HG03280 (cell line): ENCODE results near the gene TTC39C.
"Not testable (repeated sequence)": the region's sequence is repeated elsewhere in the genome, so short reads cannot be mapped to it uniquely, and the experiment has no call there.

Experiments used
- ATAC-seq: cut with Tn5 transposase; IDR thresholded peaks from one replicate; pipeline ENCODE4 v1.9.1; 2021; ENCODE audit warnings: mild to moderate bottlenecking, moderate library complexity; ENCODE audit not compliant: unreplicated experiment

The TTC39C gene

GRCh38 chr18:24015639-24016631, 1.4 kb downstream of the TTC39C start:
- ATAC-seq, result no peak

DNA sequence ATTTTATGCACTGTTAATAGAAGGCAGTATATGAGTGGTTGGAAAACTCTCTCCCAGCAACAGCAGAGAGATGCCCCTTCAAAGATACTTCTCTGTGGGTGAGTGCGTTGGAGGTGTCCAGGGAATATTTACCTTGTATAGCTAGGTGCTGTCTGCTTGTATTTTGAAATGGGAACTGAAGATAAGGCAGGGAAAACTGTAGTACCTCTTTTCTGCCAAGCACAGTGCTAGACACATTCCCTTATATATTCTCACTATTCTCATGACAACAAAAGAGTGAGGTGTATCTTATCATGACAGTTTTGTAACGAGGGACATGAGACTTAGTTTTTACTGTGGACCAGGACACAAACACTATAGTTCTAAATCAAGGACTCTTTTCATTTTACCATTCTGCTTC, 2.1 kb downstream of the TTC39C start:
- no peak for ATAC-seq

- ATAC-seq, result no peak
These were observed 3.8 kb downstream of the TTC39C start for GRCh38 chr18:24018299-24018886.

GRCh38 chr18:24019641-24020331, 5.2 kb downstream of the TTC39C start:
- ATAC-seq, result peak; percentile 84

- ATAC-seq, result no peak
These were observed 7.0 kb downstream of the TTC39C start for GRCh38 chr18:24021505-24021904.

DNA sequence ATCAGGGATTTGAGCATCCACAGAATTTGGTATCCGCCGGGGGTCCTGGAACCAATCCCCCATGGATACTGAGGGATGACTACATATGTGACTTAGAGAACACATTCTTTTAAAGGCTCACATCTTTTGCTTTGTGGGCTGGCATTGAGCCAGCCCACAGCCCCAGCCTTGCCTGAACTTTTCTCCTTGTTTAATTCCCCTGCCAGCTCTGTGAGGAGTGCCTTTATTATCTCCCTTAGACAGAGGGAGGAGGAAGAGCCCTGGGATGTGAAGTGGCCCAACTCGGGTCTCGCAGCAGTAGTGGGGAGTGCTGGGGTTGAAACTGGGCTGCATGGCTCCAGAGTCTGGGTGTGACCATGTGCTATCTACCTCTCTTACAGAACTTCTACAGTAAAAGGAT, 7.6 kb downstream of the TTC39C start:
- ATAC-seq, result no peak

DNA sequence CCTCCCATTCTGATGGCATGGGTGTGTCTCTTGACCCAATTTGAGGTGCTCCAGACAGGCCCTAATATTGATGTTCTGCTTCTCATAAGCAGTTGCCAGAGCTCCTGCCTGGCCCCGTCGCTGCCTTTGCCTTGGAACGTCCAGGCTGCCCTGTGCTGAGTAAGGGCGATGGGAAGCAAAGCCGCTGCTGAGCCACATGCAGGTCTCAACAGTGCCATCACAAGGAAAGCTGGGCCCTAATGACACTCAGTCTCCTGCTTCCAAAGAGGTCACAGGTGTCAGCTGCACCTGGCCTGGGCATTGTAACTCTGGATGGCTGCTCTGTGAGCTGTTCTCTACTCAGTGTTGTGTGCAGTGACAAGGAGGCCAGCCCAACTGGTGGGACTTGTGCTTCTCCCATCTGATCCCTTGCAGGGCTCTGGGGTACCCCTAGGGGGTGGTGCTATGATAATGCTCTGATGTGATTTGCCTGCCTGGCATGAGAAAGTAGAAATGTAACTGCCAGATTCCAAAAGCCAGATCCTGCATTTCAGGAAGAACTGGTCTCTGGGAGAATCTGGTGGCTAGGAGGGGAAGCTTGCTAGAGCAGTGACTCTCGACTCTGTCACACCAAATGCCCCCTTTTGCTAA, 8.7 kb downstream of the TTC39C start:
- ATAC-seq, result no peak

DNA sequence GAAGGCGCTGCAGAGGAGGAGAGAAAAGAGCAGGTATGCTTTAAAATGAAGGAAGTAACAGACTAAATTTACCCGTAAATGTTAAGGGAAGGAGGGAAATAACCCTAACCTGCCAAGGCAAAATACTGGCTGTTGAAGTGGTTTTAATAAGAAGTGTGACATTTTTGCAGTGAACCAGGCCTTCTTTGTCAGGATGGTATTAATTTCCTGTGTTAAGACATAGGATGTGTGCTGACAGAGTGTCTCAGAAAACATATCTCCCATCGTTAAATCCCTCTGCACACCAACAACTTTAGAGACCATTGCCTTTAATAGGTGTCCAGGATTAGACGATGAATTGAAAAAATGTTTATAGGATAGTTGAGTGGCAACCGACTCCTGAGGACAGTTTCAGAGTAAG, 9.9 kb downstream of the TTC39C start:
- ATAC-seq, result no peak

DNA sequence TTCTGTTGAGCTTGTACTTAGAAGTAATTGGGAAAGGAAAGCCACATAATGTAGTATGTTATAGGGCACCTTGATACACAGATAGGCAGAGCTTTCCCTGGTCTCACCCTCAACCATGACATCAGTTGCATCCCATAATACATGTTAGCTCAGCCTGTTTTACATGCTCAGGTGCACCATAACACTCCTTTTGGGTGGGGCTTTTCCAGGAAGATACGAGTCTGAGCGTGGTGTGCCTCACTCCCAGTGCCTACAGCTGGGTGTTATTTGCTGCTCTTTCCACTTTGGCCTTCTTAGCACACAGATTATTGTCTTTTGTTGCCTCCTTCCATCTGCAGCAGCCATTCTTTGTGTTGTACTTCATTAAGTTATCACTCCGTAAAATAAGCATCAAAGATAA, 11.9 kb downstream of the TTC39C start:
- no peak for ATAC-seq

GRCh38 chr18:24027156-24027827, 12.7 kb downstream of the TTC39C start:
- ATAC-seq, result no peak

DNA sequence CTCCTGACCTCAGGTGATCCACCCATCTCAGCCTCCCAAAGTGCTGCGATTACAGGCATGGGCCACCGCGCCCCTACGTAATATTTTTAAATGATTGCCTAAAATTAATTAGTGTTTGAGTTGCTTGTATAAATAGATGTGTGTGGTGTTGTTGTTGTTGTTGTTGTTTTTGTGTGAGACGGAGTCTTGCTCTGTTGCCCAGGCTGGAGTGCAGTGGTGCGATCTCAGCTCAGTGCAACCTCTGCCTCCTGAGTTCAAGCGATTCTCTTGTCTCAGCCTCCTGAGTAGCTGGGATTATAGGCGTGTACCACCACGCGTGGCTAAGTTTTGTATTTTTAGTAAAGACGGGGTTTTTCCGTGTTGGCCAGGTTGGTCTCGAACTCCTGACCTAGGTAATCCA, 14.4 kb downstream of the TTC39C start:
- not testable (repeated sequence) for ATAC-seq

DNA sequence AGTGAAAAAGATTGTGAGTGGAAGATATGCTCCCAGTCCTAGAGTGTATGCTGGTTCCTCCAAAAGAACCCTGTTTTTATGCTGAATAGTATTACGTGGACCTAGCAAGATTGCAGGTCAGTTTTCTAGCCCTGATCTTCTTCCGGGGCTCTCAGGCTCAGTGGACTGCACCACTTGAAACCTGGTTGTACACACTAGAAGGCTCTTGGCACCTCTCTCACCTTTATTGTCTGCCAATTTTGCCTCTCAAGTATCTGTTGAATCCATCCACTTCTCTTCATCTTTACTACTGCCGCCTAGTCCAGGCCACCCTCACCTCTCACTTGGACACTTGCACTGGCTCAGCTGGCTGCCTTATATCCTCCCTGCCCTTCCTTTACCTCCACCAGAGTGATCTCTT, 16.8 kb downstream of the TTC39C start:
- no peak for ATAC-seq

- no peak for ATAC-seq
These were observed 17.4 kb downstream of the TTC39C start for GRCh38 chr18:24031916-24032315.

GRCh38 chr18:24033641-24034412, 19.3 kb downstream of the TTC39C start:
- ATAC-seq, result no peak

GRCh38 chr18:24035316-24035715, 20.8 kb downstream of the TTC39C start:
- ATAC-seq, result no peak

DNA sequence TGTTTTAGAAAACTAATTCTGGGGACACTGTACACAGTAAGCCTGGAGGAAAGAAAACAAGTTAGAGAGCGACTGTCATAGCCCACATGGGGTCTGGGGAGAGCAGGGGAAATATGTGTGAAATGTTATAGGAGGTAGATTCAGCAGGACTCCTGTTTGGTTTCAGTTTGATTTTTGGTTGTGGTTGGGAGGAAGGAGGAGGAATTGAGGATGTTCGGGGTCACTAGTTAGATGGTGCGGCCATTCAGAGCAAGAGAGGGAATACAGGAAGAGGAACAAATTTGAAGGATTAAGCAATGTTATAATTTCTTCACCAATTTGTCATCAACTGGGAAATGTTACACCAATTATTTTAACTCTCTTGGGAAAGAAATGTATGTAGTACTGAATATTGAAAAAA, 25.1 kb downstream of the TTC39C start:
- no peak for ATAC-seq

DNA sequence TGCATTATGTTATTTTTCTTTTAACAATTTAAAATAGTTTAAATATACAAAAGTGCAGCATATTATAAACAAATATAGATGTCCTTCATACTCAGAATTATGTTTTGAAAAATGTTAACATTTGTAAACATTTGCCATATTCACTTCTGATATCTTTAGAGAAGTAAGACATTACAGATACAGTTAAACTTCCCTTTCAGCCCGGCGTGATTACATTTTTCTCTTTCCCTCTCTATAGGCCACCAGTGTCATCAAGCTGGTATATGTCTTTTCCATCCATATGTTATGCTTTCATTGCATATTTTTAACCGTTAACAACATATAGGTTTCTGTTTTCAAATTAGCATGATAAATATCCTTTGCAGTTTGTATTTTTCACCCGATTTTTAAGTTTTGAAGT, 27.1 kb downstream of the TTC39C start:
- ATAC-seq, result no peak

- no peak for ATAC-seq
These were observed 28.8 kb downstream of the TTC39C start for GRCh38 chr18:24043403-24043802.

DNA sequence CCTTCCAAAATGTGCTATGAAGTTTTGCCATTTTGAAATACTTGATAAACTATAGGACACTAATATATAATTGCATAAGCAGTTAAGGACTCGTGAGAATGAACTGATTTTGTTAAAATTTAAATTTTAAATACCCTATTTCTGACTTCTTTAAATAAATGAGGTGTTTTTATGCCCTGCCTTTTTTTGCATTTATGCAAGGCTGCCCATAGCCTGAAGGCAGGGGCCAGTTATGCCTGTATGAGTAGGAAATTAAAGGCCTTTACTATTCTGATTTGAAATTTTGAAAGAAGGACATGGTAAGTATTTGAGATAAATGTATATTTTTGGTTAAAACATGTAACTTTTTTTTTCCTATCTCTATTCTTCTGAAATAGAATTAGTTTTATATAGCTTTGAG, 33.7 kb downstream of the TTC39C start:
- ATAC-seq, result no peak

DNA sequence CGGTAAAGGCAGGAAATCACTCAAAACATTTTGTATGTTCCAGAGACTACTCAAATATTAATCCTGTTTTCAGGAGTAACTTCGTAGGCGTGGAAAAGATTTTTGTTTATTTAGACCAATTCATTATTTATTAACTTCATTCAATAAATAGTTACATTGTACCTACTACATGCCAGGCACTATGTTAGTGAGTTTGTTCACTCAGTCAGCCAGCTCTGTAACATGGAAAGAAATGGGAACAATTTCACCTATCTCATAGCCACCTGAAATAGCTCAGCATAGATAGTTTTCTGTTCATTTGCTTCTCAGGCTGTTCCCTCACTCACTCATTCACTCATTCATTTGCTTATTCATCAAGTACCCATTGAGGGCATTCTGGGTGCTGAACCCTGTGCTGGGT, 34.6 kb downstream of the TTC39C start:
- ATAC-seq, result no peak
